ENCODE results near the gene FYB1.
"Not testable (repeated sequence)": the region's sequence is repeated elsewhere in the genome, so short reads cannot be mapped to it uniquely, and the experiment has no call there.

DNA sequence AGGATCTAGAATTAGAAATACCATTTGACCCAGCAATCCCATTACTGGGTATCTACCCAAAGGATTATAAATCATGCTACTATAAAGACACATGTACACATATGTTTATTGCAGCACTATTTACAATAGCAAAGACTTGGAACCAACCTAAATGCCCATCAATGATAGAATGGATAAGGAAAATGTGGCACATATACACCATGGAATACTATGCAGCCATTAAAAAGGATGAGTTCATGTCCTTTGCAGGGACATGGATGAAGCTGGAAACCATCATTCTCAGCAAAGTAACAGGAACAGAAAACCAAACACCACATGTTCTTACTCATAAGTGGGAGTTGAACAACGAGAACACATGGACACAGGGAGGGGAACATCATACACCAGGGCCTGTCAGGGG, 15.1 kb upstream of the FYB1 start:
- TF ChIP-seq, protein P1, sequence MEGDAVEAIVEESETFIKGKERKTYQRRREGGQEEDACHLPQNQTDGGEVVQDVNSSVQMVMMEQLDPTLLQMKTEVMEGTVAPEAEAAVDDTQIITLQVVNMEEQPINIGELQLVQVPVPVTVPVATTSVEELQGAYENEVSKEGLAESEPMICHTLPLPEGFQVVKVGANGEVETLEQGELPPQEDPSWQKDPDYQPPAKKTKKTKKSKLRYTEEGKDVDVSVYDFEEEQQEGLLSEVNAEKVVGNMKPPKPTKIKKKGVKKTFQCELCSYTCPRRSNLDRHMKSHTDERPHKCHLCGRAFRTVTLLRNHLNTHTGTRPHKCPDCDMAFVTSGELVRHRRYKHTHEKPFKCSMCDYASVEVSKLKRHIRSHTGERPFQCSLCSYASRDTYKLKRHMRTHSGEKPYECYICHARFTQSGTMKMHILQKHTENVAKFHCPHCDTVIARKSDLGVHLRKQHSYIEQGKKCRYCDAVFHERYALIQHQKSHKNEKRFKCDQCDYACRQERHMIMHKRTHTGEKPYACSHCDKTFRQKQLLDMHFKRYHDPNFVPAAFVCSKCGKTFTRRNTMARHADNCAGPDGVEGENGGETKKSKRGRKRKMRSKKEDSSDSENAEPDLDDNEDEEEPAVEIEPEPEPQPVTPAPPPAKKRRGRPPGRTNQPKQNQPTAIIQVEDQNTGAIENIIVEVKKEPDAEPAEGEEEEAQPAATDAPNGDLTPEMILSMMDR (IDR thresholded peaks at IDR 0.05; ENCODE audit: low read depth, low read length) = not testable (repeated sequence)
- TF ChIP-seq POLR2A (IDR thresholded peaks at IDR 0.05; ENCODE audit: extremely low read depth, insufficient read length) = not testable (repeated sequence)
- TF ChIP-seq, protein P2, sequence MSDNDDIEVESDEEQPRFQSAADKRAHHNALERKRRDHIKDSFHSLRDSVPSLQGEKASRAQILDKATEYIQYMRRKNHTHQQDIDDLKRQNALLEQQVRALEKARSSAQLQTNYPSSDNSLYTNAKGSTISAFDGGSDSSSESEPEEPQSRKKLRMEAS (IDR thresholded peaks at IDR 0.05; ENCODE audit: low read depth, low read length) = not testable (repeated sequence)

Measured in NB4 (cell line).